ENCODE results near the gene PPP4R2. TPM values are rescaled to one million over a fixed set of nuclear protein-coding genes. Genes with fewer than 3 reads are reported as not detected.

Gene PPP4R2
- polyA plus RNA-seq, 3 donors = 14.3 to 25.4 (median 18.7) TPM

DNA sequence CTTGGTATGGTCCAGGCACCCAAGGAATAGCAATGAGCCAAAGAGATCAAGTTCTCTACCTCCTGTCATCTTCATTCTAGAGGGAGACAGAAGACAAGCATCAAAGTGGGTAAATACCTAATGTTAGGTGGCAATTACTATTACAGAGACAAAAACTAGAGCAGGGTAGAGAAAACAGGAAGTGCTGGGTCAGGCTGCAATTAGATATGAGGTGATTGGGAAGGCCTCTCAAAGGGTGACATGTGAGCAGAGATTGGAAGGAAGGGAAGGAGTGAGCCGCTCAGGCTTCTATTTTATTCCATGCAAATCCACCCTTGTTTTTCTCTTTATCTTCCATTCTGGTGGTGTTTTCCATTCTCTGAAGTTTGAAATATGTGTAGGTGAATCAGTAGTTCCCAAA is 102.3 kb downstream of the PPP4R2 start:
- H4K20me1 ChIP-seq (ENCODE audit: insufficient read depth, low read length) = no peaks in the 10 kb centered on the region
- intact Hi-C loops (cut with micrococcal nuclease) = loop anchor here in 1 of 2 donors (5.0 kb wide), 1 partner anchor 403 kb away; no protein-coding TSS in a partner anchor
- H3K4me2 ChIP-seq (replicated peaks; ENCODE audit: extremely low read depth, low read length, poor library complexity, severe bottlenecking) = no peak overlapping the region
- peaks cover 15 to 16% of the 10 kb centered on the region in 2 donors for H3K4me1 ChIP-seq (ENCODE audit: control insufficient read depth in 1 of 2, insufficient read depth in 2 of 2, low read length in 2 of 2)
- H3K4me3 Mint-ChIP-seq = no peak overlapping the region
- no peak for DNase-seq
- H3K27me3 ChIP-seq (ENCODE audit: control insufficient read depth in 2 of 2, insufficient read depth in 2 of 2, low read length in 2 of 2) = no peaks in the 10 kb centered on the region
- H3K27ac ChIP-seq (ENCODE audit: low read depth in 1 of 2, low read length in 2 of 2) = no peak overlapping the region
- no CpG with 5 or more reads among the region's 1 CpG for WGBS (ENCODE audit: insufficient coverage)
- H3K4me3 ChIP-seq (replicated peaks in 1 of 3; ENCODE audit: low read depth in 2 of 3, low read length in 3 of 3) = no peak overlapping the region
- no peaks in the 10 kb centered on the region for H3K36me3 ChIP-seq (replicated peaks in 1 of 2; ENCODE audit: control insufficient read depth in 1 of 2, insufficient read depth in 2 of 2, low read length in 2 of 2)
- H2AFZ ChIP-seq (ENCODE audit: insufficient read depth, low read depth, low read length, poor library complexity, severe bottlenecking) = no peak overlapping the region
- H3K9ac ChIP-seq (ENCODE audit: insufficient read depth, low read length, poor library complexity, severe bottlenecking) = no peak overlapping the region
- peak overlapping the region in 1 of 7 donors; percentile 15 for H3K27ac Mint-ChIP-seq
- no peaks in the 10 kb centered on the region for H3K79me2 ChIP-seq (ENCODE audit: insufficient read depth, low read length)
- TF ChIP-seq, protein P1, sequence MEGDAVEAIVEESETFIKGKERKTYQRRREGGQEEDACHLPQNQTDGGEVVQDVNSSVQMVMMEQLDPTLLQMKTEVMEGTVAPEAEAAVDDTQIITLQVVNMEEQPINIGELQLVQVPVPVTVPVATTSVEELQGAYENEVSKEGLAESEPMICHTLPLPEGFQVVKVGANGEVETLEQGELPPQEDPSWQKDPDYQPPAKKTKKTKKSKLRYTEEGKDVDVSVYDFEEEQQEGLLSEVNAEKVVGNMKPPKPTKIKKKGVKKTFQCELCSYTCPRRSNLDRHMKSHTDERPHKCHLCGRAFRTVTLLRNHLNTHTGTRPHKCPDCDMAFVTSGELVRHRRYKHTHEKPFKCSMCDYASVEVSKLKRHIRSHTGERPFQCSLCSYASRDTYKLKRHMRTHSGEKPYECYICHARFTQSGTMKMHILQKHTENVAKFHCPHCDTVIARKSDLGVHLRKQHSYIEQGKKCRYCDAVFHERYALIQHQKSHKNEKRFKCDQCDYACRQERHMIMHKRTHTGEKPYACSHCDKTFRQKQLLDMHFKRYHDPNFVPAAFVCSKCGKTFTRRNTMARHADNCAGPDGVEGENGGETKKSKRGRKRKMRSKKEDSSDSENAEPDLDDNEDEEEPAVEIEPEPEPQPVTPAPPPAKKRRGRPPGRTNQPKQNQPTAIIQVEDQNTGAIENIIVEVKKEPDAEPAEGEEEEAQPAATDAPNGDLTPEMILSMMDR (IDR thresholded peaks at IDR 0.05) = no peak
- peaks cover 0 to 12% (median 3%) of the 10 kb centered on the region in 7 donors for H3K9me3 Mint-ChIP-seq
- H3K36me3 Mint-ChIP-seq = no peaks in the 10 kb centered on the region
- no peaks in the 10 kb centered on the region for H3K9me3 ChIP-seq (replicated peaks in 1 of 2; ENCODE audit: control insufficient read depth in 1 of 2, insufficient read depth in 1 of 2, low read length in 2 of 2)
- H3K4me1 Mint-ChIP-seq = peaks cover 19% of the 10 kb centered on the region
- H3K27me3 Mint-ChIP-seq (ENCODE audit: low read depth in 3 of 3) = peaks cover 0 to 5% (median 0%) of the 10 kb centered on the region in 3 donors

DNA sequence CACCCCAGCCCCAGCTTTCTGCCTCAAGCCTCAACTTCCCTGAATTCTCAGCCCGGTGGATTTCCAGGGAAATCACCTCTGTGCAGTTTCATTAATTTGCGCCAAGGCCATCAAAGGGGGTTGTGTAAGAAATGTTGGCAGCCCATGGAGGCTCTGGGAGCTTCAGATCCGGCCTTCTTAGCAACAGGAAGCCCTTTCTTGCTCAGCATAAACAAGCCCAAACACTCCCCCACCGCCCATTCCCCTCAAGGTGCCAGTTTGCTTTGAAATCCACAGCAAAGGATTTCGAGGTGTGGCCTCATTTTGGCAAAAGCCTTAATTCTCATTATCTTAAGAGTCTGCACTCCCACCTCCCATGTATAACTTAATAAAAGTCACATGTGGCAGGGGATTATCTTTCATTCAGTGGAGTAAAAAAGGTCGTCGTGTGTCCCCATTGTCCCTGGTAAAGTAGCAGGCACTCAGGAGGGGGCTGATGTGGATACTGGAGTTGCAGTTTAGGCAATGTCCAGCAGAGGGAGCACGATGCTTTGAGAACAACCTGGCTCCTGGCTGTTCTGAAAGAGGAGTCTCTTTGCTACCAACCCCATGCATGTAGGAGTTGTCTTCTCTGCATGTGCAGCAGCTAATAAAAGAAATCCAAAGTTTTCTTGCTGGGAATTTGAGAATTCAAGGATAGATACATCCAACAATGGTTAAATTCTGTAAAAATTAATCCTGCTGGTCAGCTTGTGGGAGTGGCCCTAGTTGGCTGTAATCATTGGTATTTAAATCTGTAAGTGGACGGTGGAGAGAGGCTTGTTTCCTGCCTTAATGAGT is 104.3 kb downstream of the PPP4R2 start:
- no peak overlapping the region for H3K9ac ChIP-seq (ENCODE audit: insufficient read depth, low read length, poor library complexity, severe bottlenecking)
- whole genome bisulfite sequencing (ENCODE audit: insufficient coverage) = 86% methylated on average over 1 of the region's 9 CpGs
- H3K36me3 ChIP-seq (replicated peaks in 1 of 2; ENCODE audit: control insufficient read depth in 1 of 2, insufficient read depth in 2 of 2, low read length in 2 of 2) = no peaks in the 10 kb centered on the region
- intact Hi-C loops (cut with micrococcal nuclease) = loop anchor here (5.0 kb wide), 2 partner anchors 331 to 401 kb away; no protein-coding TSS in a partner anchor
- Mint-ChIP-seq H3K4me1 (peaks cover 5% of the 10 kb centered on the region), H3K36me3 (no peaks in the 10 kb centered on the region), H3K4me3 (no peak overlapping the region), H3K9me3 (peaks cover 0 to 6% (median 0%) of the 10 kb centered on the region in 7 donors), H3K27me3 (ENCODE audit: low read depth in 3 of 3) (peaks cover 0 to 6% (median 0%) of the 10 kb centered on the region in 3 donors), H3K27ac (peak overlapping the region in 1 of 7 donors; percentile 30)
- DNase-seq = peak; percentile 50 to 72 (median 67)
- no peaks in the 10 kb centered on the region for H3K79me2 ChIP-seq (ENCODE audit: insufficient read depth, low read length)
- H2AFZ ChIP-seq (ENCODE audit: insufficient read depth, low read depth, low read length, poor library complexity, severe bottlenecking) = no peak overlapping the region
- no peaks in the 10 kb centered on the region for H3K4me1 ChIP-seq (ENCODE audit: control insufficient read depth in 1 of 2, insufficient read depth in 2 of 2, low read length in 2 of 2)
- H3K4me2 ChIP-seq (replicated peaks; ENCODE audit: extremely low read depth, low read length, poor library complexity, severe bottlenecking) = no peak overlapping the region
- TF ChIP-seq, protein P1 (IDR thresholded peaks at IDR 0.05) = peak; percentile 97
- H3K27me3 ChIP-seq (ENCODE audit: control insufficient read depth in 2 of 2, insufficient read depth in 2 of 2, low read length in 2 of 2) = no peaks in the 10 kb centered on the region
- H3K4me3 ChIP-seq (replicated peaks in 1 of 3; ENCODE audit: low read depth in 2 of 3, low read length in 3 of 3) = no peak overlapping the region
- H3K9me3 ChIP-seq (replicated peaks in 1 of 2; ENCODE audit: control insufficient read depth in 1 of 2, insufficient read depth in 1 of 2, low read length in 2 of 2) = no peaks in the 10 kb centered on the region
- no peaks in the 10 kb centered on the region for H4K20me1 ChIP-seq (ENCODE audit: insufficient read depth, low read length)
- no peak overlapping the region for H3K27ac ChIP-seq (ENCODE audit: low read depth in 1 of 2, low read length in 2 of 2)

All from CD14-positive monocyte (primary cell).